Motor neuron (in vitro differentiated cells): ENCODE data around the gene PPP1R2. TPM values are rescaled to one million over a fixed set of nuclear protein-coding genes. Genes with fewer than 3 reads are reported as not detected.

Experiments used
- ATAC-seq, 8 experiments: fragments of 200-7000 bp; cut with Tn5 transposase; replicated peaks in 6 of 8; 2 replicates each; pipeline ENCODE4 v1.8.0; 2021; ENCODE audit warnings: mild to moderate bottlenecking in 8 of 8, moderate library complexity in 8 of 8
- H3K27ac ChIP-seq, 2 donors: fragments of 250-450 bp; sonication (Bioruptor Pico); 2 replicates each; pipeline ENCODE4 v1.9.0; 2021; ENCODE audit warnings: antibody characterized with exemption in 2 of 2, mild to moderate bottlenecking in 2 of 2, moderate library complexity in 1 of 2
- H3K4me1 ChIP-seq, 2 donors: fragments of 250-450 bp; sonication (Bioruptor Pico); replicated peaks in 1 of 2; 2 replicates each; pipeline ENCODE4 v1.6.1; 2021; ENCODE audit warnings: antibody characterized with exemption in 2 of 2, mild to moderate bottlenecking in 2 of 2, moderate library complexity in 1 of 2
- H3K4me3 ChIP-seq, 5 donors: fragments of 250-450 bp; sonication (Bioruptor Pico); 2 replicates each; pipeline ENCODE4 v1.9.0; 2021; ENCODE audit warnings: antibody characterized with exemption in 5 of 5, mild to moderate bottlenecking in 5 of 5, moderate library complexity in 4 of 5
- WGBS, 10 experiments: fragments of 450-650 bp; shearing (Covaris generic); methylation state at CpG; one replicate each; pipeline ENCODE4 v1.0.0; 2022; 5-methylcytosine and 5-hydroxymethylcytosine counted together
- in situ Hi-C, 9 experiments: fragments of 400-800 bp; cut with MboI; loops; one replicate each; pipeline ENCODE4 v1.15.0; 2021; ENCODE audit warnings: low sequenced_read_pairs in 9 of 9, low pct_unique_long_range_greater_than_20kb in 2 of 9; ENCODE audit not compliant: unreplicated experiment in 9 of 9
- total RNA-seq, 8 experiments: library from RNA; unstranded; fragments of 300-600 nt; gene quantifications; 2 replicates each; pipeline versions ENCODE4 v1.2.3 to v1.2.4, GENCODE V29; 2022

Gene PPP1R2
- total RNA-seq, 8 experiments from 2014 or later, result 28.0 to 65.0 (median 36.9) TPM

DNA sequence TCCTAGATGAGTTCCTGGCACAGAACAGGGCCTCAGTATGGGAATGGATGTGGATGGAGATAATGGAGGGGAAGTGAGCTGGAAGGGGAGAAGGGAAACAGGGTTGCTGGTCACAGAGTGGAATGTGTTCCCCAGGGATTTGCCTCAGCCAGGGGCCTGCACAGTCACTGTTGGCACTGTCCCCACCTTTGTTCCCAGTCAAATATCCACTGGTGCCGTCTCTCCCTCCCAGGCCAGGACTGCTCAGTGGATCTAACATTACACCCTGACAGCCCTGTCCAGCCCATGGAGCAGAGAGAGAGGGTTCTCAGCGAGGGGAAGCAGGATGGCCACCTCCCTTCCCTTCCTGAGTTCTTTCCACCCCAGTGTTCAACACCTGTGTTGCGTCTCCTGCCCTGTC, 1.5 kb upstream of the PPP1R2 start:
- Histone ChIP-seq H3K27ac (no peak overlapping the region), H3K4me1 (peaks cover 34 to 40% of the 10 kb centered on the region in 2 donors), H3K4me3 (no peak overlapping the region)
- in situ Hi-C loops, result loop anchor here in 3 of 9 experiments (25.0 kb wide), 2 partner anchors 282 to 857 kb away; partner anchors contain the start of genes XXYLT1 (in 2 of the 3) and FAM43A (in 1 of the 3)
- WGBS, 10 experiments, result 60 to 100% (median 100%) methylated on average over 2 of the region's 3 CpGs; no CpG with 5 or more reads in 5 of the 10 experiments
- ATAC-seq, result no peak

DNA sequence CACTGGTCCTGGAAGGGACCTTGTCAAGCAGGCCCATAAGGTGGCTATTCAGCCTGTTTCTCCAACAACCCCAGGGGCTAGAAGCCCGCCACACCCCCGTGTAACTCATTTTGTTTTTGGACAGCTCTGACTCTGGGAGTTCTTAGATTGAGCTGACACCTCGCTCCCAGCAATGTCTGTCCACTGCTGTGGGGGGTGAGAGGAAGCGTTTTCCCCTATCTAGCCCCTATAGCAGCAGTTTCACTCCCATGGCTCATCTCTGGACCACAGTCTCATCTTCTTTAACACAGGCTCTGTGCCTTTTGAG, 1.1 kb upstream of the PPP1R2 start:
- in situ Hi-C loops, result loop anchor here in 3 of 9 experiments (25.0 kb wide), 2 partner anchors 282 to 857 kb away; partner anchors contain the start of genes XXYLT1 (in 2 of the 3) and FAM43A (in 1 of the 3)
- no peak for ATAC-seq
- Histone ChIP-seq H3K27ac (peak overlapping the region in 1 of 2 donors; percentile 44), H3K4me1 (peaks cover 32 to 40% of the 10 kb centered on the region in 2 donors), H3K4me3 (peak overlapping the region in 3 of 5 donors; percentile 71 to 84 (median 82))
- 50 to 100% (median 85%) methylated on average over 1 to 2 of the region's 4 CpGs; no CpG with 5 or more reads in 6 of the 10 experiments for WGBS, 10 experiments

DNA sequence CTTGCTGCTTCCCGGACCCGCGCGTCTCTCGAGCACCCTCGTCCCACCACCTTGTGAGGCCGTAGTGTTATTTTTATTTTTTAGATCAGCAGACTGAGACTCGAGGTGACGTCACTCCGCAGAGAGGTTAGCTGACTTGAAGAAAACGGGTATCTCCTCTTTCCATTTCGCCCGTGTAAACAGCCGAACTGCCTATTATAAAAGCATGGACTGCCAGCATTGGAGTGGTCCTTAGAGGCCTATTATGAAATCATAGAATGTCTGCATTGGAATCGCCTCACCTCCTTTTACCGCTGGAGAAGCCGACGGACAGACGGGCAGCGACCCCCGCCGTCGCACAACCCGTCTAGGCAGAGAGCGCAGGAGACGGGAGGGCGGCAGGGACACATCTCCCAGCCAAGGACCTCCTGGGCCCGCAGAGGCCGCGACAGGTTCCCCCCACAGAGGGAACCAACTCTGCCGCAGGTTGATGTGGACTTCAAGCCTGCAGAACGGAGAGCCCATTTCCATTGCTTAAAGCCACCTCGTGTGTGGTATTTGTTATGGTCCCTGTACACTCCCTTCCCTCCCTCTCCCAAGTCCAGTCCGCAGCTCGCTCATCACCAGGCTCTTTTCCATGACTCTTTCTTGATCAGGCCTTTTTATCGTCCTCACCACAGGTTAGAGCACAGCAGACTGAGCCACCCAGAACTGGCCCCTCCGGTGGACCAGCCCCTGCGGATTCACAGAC, 540 bp upstream of the PPP1R2 start:
- WGBS, 10 experiments, result 0 to 70% (median 38%) methylated on average over 1 to 16 of the region's 38 CpGs; no CpG with 5 or more reads in 4 of the 10 experiments
- Histone ChIP-seq H3K4me1 (peaks cover 26 to 34% of the 10 kb centered on the region in 2 donors), H3K4me3 (peak overlapping the region; percentile 53 to 84 (median 82)), H3K27ac (peak overlapping the region; percentile 44 to 79)
- ATAC-seq, result peak in 6 of 8 experiments; percentile 3 to 43 (median 34)
- in situ Hi-C loops, result loop anchor here in 3 of 9 experiments (25.0 kb wide), 2 partner anchors 281 to 856 kb away; partner anchors contain the start of genes XXYLT1 (in 2 of the 3) and FAM43A (in 1 of the 3)

DNA sequence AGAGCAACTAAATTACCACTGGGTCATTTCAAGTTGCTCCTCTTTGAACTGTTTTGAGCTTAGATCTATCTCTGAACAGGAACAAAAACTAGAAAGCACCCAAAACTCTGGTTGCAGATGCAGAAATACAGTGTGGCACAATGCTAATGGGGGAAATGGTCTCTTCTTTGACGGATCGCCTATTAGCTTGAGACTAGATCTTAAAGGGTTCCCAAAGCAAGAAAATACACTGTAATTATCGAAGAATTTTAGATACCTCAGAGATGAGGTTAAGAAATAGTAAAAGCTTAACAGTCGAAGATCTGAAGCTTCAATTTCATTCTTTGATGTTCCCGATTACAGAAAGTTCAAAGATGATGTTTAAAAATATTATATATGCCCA, 818 bp downstream of the PPP1R2 start:
- WGBS, 10 experiments, result 0 to 3% (median 0%) methylated on average over 3 to 5 of the region's 5 CpGs; no CpG with 5 or more reads in 2 of the 10 experiments

DNA sequence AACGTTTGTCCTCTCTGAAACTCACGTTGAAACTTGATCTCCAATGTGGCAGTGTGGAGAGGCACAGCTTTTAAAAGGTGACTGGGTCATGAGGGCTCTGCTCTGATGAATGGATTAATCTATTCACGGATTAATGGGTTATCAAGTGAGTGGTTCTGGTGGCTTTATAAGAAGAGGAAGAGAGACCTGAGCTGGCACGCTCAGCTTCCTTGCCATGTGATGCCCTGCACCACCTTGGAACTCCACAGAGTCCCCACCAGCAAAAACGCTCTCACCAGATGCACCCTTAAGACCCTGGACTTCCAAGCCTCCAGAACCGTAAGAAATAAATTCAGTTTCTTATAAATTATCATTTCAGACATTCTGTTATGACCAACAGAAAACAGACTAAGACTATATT, 2.6 kb downstream of the PPP1R2 start:
- H3K4me1 ChIP-seq, result peaks cover 16 to 24% of the 10 kb centered on the region in 2 donors
- no peak for ATAC-seq
- no peak overlapping the region for H3K27ac ChIP-seq
- H3K4me3 ChIP-seq, result no peak overlapping the region
- 42 to 100% (median 67%) methylated on average over 1 to 6 of the region's 6 CpGs; no CpG with 5 or more reads in 3 of the 10 experiments for WGBS, 10 experiments
- in situ Hi-C loops, result loop anchor here in 3 of 9 experiments (25.0 kb wide), 2 partner anchors 278 to 853 kb away; partner anchors contain the start of genes XXYLT1 (in 2 of the 3) and FAM43A (in 1 of the 3)

More for the DNA sequence above, 818 bp downstream of the PPP1R2 start:
- Histone ChIP-seq H3K27ac (no peak overlapping the region), H3K4me3 (peak overlapping the region; percentile 53 to 84 (median 82)), H3K4me1 (peaks cover 16 to 24% of the 10 kb centered on the region in 2 donors)
- in situ Hi-C loops, result loop anchor here in 3 of 9 experiments (25.0 kb wide), 2 partner anchors 280 to 855 kb away; partner anchors contain the start of genes XXYLT1 (in 2 of the 3) and FAM43A (in 1 of the 3)
- ATAC-seq, result peak in 2 of 8 experiments; percentile 2 to 5

DNA sequence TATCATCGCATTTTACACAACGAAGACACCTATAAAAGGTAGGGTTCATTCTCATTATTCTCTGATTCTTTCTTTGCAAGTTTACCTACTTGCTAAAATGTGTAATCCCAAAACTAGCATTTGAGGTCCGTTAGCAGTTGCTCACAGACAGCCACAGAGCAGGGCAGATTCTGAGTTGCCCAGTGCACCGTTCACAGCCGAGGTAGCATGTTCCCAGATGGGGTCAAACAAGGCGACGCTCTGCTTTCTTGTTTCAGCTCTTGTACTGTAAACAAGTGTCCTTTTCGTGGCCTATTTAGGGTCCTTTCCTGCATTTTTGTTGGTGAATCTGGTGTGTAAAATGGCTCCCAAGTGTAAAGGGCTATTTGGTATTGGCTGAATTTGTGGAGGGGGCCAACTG, 3.1 kb downstream of the PPP1R2 start:
- Histone ChIP-seq H3K4me1 (peaks cover 16 to 24% of the 10 kb centered on the region in 2 donors), H3K27ac (no peak overlapping the region), H3K4me3 (no peak overlapping the region)
- in situ Hi-C loops, result loop anchor here in 3 of 9 experiments (25.0 kb wide), 2 partner anchors 278 to 853 kb away; partner anchors contain the start of genes XXYLT1 (in 2 of the 3) and FAM43A (in 1 of the 3)
- no peak for ATAC-seq
- 72 to 100% (median 92%) methylated on average over 1 to 8 of the region's 8 CpGs for WGBS, 10 experiments

DNA sequence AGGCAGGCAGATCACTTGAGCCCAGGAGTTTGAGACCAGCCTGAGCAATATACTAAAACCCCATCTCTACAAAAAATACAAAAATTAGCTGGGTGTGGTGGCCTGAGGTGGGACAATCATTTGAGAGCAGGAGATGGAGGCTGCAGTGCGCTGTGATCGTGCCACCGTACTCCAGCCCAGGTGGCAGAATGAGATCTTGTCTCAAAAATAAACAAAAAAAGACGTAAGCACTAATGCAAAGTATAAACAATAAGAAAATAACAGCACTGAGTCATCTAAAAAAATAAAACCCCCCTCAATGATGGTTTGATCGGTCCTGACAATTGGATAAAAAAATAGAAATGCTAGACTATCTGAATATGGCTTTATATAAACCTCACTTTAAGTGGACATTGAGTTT, 3.6 kb downstream of the PPP1R2 start:
- Histone ChIP-seq H3K27ac (no peak overlapping the region), H3K4me3 (no peak overlapping the region), H3K4me1 (peaks cover 16 to 24% of the 10 kb centered on the region in 2 donors)
- WGBS, 10 experiments, result 88 to 100% (median 96%) methylated on average over 1 to 5 of the region's 5 CpGs; no CpG with 5 or more reads in 1 of the 10 experiments
- ATAC-seq, result no peak
- in situ Hi-C loops, result loop anchor here in 3 of 9 experiments (25.0 kb wide), 2 partner anchors 277 to 852 kb away; partner anchors contain the start of genes XXYLT1 (in 2 of the 3) and FAM43A (in 1 of the 3)

DNA sequence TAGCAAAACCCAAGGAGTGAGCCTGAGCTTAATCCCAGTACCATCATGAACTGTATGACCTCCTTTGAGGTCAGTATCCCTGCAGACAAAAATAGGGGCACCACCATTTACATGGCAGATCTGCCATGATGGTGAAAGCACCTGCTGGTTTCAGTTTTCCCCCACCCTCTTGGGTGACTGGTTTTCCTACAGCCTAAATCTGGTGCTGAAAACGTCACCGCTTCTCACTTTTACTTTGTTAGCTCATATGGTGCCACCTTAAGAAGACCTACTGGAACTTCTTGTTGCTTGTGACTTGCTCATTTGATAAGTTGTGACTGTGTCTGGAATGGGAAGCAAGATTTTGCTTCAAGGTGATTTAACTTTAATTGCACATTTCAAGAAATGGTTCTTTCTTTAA, 5.1 kb downstream of the PPP1R2 start:
- in situ Hi-C loops, result loop anchor here in 3 of 9 experiments (25.0 kb wide), 2 partner anchors 276 to 851 kb away; partner anchors contain the start of genes XXYLT1 (in 2 of the 3) and FAM43A (in 1 of the 3)
- WGBS, 10 experiments, result 58 to 100% (median 90%) methylated on average over 1 to 2 of the region's 2 CpGs; no CpG with 5 or more reads in 4 of the 10 experiments
- Histone ChIP-seq H3K4me1 (peaks cover 11 to 16% of the 10 kb centered on the region in 2 donors), H3K4me3 (no peak overlapping the region), H3K27ac (no peak overlapping the region)
- no peak for ATAC-seq

DNA sequence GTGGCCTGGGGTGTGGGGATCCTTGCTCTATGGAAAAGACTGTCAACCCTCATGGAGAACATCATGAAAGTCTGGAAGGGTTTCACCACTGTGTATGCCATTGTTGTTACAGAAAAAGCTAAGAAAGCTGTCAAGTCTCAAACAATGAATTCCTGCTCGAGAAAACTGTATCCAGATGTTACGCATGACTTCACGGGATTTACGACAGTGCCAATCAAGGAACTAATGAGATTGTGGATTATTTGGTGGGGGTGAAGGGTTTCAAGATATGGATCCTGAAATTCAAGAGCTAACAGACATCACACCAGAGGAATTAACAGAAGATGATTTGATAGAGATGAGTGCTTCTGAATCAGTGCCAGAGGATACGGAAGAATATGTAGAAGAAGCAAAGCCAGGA, 7.8 kb downstream of the PPP1R2 start:
- 38 to 100% (median 86%) methylated on average over 1 to 5 of the region's 5 CpGs; no CpG with 5 or more reads in 2 of the 10 experiments for WGBS, 10 experiments
- ATAC-seq, result no peak
- in situ Hi-C loops, result loop anchor here in 3 of 9 experiments (25.0 kb wide), 2 partner anchors 273 to 848 kb away; partner anchors contain the start of genes XXYLT1 (in 2 of the 3) and FAM43A (in 1 of the 3)
- Histone ChIP-seq H3K27ac (no peak overlapping the region), H3K4me3 (no peak overlapping the region), H3K4me1 (peaks cover 0 to 2% of the 10 kb centered on the region in 2 donors)

DNA sequence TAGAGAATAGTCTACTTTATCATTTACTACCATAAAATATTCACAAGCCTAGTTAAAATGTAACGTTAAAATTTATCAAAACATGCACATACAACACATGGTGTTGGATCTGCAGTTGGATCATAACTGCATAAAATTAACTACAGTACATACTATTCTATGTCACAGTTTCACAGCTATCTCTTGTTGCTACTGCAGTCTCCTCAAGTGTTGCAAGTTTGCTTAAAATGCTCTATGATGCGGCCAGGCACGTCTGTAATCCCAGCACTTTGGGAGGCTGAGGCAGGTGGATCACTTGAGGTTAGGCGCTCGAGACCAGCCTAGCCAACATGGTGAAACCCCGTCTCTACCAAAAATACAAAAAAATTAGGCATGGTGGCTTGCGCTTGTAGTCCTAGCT, 10.3 kb downstream of the PPP1R2 start:
- in situ Hi-C loops, result loop anchor here in 3 of 9 experiments (25.0 kb wide), 2 partner anchors 271 to 846 kb away; partner anchors contain the start of genes XXYLT1 (in 2 of the 3) and FAM43A (in 1 of the 3)
- ATAC-seq, result peak in 1 of 8 experiments; percentile 84
- Histone ChIP-seq H3K27ac (no peak overlapping the region), H3K4me1 (no peaks in the 10 kb centered on the region), H3K4me3 (no peak overlapping the region)
- 30 to 95% (median 85%) methylated on average over 1 to 7 of the region's 7 CpGs; no CpG with 5 or more reads in 2 of the 10 experiments for WGBS, 10 experiments

DNA sequence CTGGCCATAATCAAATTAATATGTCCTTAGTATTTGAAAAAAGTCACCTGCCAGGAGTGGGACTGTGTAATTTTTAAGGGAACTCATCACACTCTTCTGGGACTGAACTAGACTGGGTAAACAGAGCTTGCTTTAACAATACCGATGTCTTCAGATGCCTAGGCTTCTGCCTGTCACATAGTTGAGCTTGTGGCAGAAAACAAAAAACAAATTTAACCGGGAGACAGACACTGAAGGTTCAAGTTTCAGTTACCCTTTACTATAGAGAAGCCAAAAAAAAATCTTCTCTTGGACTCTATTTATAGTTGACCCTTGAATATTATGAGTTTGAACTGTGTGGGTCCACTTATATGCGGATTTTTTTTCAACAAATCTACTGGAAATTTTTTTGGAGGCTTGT, 10.8 kb downstream of the PPP1R2 start:
- no peak for ATAC-seq
- Histone ChIP-seq H3K27ac (no peak overlapping the region), H3K4me3 (no peak overlapping the region), H3K4me1 (no peaks in the 10 kb centered on the region)
- 50 to 95% (median 83%) methylated on average over 2 to 3 of the region's 3 CpGs; no CpG with 5 or more reads in 2 of the 10 experiments for WGBS, 10 experiments
- in situ Hi-C loops, result loop anchor here in 3 of 9 experiments (25.0 kb wide), 2 partner anchors 270 to 845 kb away; partner anchors contain the start of genes XXYLT1 (in 2 of the 3) and FAM43A (in 1 of the 3)

DNA sequence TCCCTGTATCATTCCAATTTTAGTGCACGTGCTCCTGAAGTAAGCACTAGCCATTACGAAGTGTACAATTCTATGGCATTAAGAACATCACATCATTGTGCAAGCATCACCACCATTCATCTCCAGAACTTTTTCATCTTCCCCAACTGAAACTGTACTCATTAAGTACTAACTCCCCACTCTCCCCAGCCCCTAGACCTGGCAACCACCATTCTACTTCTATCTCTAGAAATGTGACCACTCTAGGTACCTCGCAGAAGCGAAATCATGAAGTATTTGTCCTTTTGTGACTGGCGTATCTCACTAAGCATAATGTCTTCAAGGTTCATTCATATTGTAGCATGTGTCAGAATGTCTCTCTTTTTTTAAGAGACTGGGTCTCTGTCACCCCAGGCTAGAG, 11.4 kb downstream of the PPP1R2 start:
- no peak for ATAC-seq
- WGBS, 10 experiments, result 78 to 100% (median 93%) methylated on average over 2 to 5 of the region's 5 CpGs; no CpG with 5 or more reads in 2 of the 10 experiments
- Histone ChIP-seq H3K27ac (no peak overlapping the region), H3K4me1 (no peaks in the 10 kb centered on the region), H3K4me3 (no peak overlapping the region)
- in situ Hi-C loops, result loop anchor here in 3 of 9 experiments (25.0 kb wide), 2 partner anchors 269 to 844 kb away; partner anchors contain the start of genes XXYLT1 (in 2 of the 3) and FAM43A (in 1 of the 3)
